CD4-positive, alpha-beta T cell (primary cell): ENCODE results near the gene ISYNA1. TPM values are rescaled to one million over a fixed set of nuclear protein-coding genes. Genes with fewer than 3 reads are reported as not detected.
A peak's percentile ranks its signal among the peaks of the same experiment; 100 is the strongest.

Experiments used
- ATAC-seq: fragments of 200-7000 bp; cut with Tn5 transposase; one replicate; pipeline ENCODE4 v1.10.0; 2022; ENCODE audit warnings: mild to moderate bottlenecking; ENCODE audit not compliant: poor library complexity
- CTCF ChIA-PET: fragments of 350-600 bp; sonication (Branson Sonifier 250); formaldehyde crosslinking; loops from one replicate; lab custom pipeline; 2021; ENCODE audit warnings: antibody characterized with exemption, inconsistent platforms; lab: Charles Lee
- POLR2A ChIA-PET: fragments of 350-600 bp; sonication (Branson Sonifier 250); formaldehyde crosslinking; loops from one replicate; lab custom pipeline; 2021; ENCODE audit warnings: antibody characterized with exemption, inconsistent platforms; lab: Charles Lee
- DNase-seq, 14 experiments: peaks; one replicate each; pipeline ENCODE4 v3.0.0-alpha.2; 2013 to 2020; ENCODE audit warnings: mixed read lengths in 2 of 14
- H3K27ac ChIP-seq, 2 donors: one replicate each; pipeline versions ENCODE4 v1.5.1 to v1.7.0; 2013; ENCODE audit warnings: low read length in 2 of 2, low read depth in 1 of 2, mild to moderate bottlenecking in 1 of 2
- H3K27me3 ChIP-seq, 2 experiments: 1 replicate in 1 of 2; 2 replicates in 1 of 2; pipeline versions ENCODE4 v1.6.1 to v1.7.0; 2013; ENCODE audit warnings: low read length in 2 of 2, control low read depth in 1 of 2, mild to moderate bottlenecking in 1 of 2, moderate library complexity in 1 of 2; ENCODE audit not compliant: insufficient read depth in 2 of 2, control insufficient read depth in 1 of 2
- H3K36me3 ChIP-seq: one replicate; pipeline ENCODE4 v1.6.1; 2013; ENCODE audit warnings: low read length, control low read depth; ENCODE audit not compliant: insufficient read depth
- H3K4me1 ChIP-seq: one replicate; pipeline ENCODE4 v1.6.1; 2013; ENCODE audit warnings: low read length, control low read depth; ENCODE audit not compliant: insufficient read depth
- H3K4me3 ChIP-seq: one replicate; pipeline ENCODE4 v1.5.1; 2013; ENCODE audit warnings: mild to moderate bottlenecking, low read length, moderate library complexity
- H3K9me3 ChIP-seq, 2 experiments: 1 replicate in 1 of 2; 2 replicates in 1 of 2; pipeline versions ENCODE4 v1.6.1 to v1.7.0; 2013; ENCODE audit warnings: low read length in 2 of 2, mild to moderate bottlenecking in 2 of 2, control low read depth in 1 of 2, moderate library complexity in 1 of 2; ENCODE audit not compliant: control insufficient read depth in 1 of 2, insufficient read depth in 1 of 2
- H3K27ac Mint-ChIP-seq: one replicate; pipeline ENCODE4 v1.8.0; 2020; ENCODE audit warnings: mixed read lengths
- H3K27me3 Mint-ChIP-seq: one replicate; pipeline ENCODE4 v1.8.0; 2021; ENCODE audit warnings: mixed read lengths
- H3K36me3 Mint-ChIP-seq: one replicate; pipeline ENCODE4 v1.8.0; 2021; ENCODE audit warnings: low read depth, mixed read lengths
- H3K4me1 Mint-ChIP-seq: one replicate; pipeline ENCODE4 v1.8.0; 2021; ENCODE audit warnings: low read depth, mixed read lengths
- H3K4me3 Mint-ChIP-seq: one replicate; pipeline ENCODE4 v1.8.0; 2020; ENCODE audit warnings: mild to moderate bottlenecking, mixed read lengths
- H3K9me3 Mint-ChIP-seq: one replicate; pipeline ENCODE4 v1.8.0; 2020; ENCODE audit warnings: mixed read lengths
- CTCF ChIP-seq: fragments of 200-600 bp; IDR thresholded peaks from one replicate; pipeline ENCODE4 v1.8.0; 2022; ENCODE audit warnings: antibody characterized with exemption, mild to moderate bottlenecking
- intact Hi-C, 2 experiments: fragments of 100-400 bp; cut with DNase I in 1 of 2; cut with micrococcal nuclease in 1 of 2; formaldehyde crosslinking; loops; one replicate each; pipeline versions ENCODE4 v1.15.1 to v1.9.0; 2023 to 2025; cut with DNase I, micrococcal nuclease
- total RNA-seq, 174 experiments: library from RNA in 2 of 174; stranded (reverse) in 2 of 174; gene quantifications; one replicate each; pipeline ENCODE4 v1.2.3 and lab custom pipeline; 2021 to 2026

ISYNA1 gene
- total RNA-seq, 2 experiments from 2014 or later, result 34.1 to 41.3 TPM

DNA sequence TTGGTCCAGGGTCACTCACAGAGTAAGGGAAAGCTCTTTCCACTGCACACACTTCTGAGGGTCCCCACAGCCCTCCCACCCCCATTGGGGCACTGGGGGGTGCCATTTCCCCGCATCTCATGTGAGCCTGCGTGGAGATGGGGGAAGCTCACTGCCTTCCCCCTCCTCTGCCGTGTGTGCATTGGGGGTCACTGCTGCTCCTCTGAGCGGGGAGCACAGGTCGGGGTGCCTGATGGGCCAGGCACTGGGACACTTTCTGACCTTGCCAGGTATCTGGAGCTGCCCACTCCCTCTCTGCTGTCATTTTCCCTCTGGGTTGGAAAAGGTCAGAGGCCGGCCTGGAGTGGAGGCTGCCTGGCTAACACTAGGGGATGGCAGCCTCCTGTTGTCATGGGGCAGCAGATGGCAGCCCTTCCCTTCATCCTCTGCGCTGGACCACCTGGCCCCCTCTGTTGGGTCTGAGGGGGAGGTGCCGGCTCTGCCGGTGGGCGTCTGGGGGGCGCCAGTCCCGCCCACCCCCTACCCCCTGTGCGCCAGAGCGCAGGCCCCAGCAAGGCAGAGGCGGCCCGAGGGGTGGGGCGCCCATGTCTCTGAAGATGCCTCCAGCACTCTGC is 9.7 kb downstream of the ISYNA1 start:
- Histone ChIP-seq H3K27me3 (no peaks in the 10 kb centered on the region), H3K4me1 (peaks cover 92% of the 10 kb centered on the region), H3K9me3 (no peaks in the 10 kb centered on the region), H3K36me3 (peaks cover 29% of the 10 kb centered on the region), H3K4me3 (peak overlapping the region; percentile 53), H3K27ac (peak overlapping the region; percentile 78 to 92)
- Mint-ChIP-seq H3K27ac (peak overlapping the region; percentile 81), H3K9me3 (no peaks in the 10 kb centered on the region), H3K27me3 (no peaks in the 10 kb centered on the region), H3K36me3 (no peaks in the 10 kb centered on the region), H3K4me1 (peaks cover 40% of the 10 kb centered on the region), H3K4me3 (no peak overlapping the region)
- DNase-seq (peak in 1 of 14 experiments; percentile 52), ATAC-seq (no peak)
- POLR2A ChIA-PET, result interaction anchor here (1.1 to 2.3 kb wide), 6 partner anchors 9 to 276 kb away, joined by 3 to 21 read pairs (median 4); partner anchors contain the start of genes PIK3R2 and SSBP4
- intact Hi-C loops, result no loop called here
- CTCF ChIA-PET, result interaction anchor here (1.2 to 1.9 kb wide), 4 partner anchors 9 to 148 kb away, joined by 3 to 11 read pairs (median 4); partner anchors contain the start of gene SSBP4
- TF ChIP-seq CTCF, result no peak

- no peaks in the 10 kb centered on the region for H3K27me3 ChIP-seq
- POLR2A ChIA-PET, result interaction anchor here (2.3 kb wide), 1 partner anchor 8 kb away, joined by 21 read pairs; the partner anchor contains the start of gene SSBP4
Observed at GRCh38 chr19:18427743-18428113, 10.2 kb downstream of the ISYNA1 start.

DNA sequence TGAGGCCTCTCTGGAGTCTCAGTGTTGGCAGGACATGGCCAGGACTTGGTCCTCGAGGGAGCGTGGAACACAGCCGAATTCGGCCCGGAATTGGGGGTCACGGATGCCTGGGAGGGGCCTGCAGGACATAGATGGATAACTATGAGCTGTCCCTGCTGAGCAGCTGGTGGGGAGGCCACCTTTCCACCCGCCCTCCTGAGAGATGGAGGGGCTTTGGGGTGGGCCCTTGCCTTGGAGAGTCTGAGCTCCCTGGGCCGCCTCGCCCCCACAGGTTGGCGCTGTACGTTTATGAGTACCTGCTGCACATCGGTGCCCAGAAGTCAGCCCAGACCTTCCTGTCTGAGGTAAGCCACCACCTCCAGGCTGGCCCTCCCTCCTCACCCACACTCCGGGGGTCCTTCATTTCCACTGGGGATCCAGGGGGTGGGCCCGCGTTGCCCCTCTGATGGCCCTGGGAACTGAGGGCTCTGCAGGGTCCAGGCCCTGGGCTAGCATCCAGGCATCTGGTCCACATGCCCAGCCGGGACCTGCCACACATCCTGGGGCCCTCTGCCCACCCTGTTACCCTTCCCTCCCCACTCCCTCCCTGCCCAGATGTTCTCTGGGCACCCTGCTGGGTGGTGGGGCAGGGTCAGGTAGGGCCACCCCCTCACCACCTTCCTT is 10.7 kb downstream of the ISYNA1 start:
- TF ChIP-seq CTCF, result no peak
- ChIA-PET CTCF (interaction anchor here (1.9 kb wide), 1 partner anchor 8 kb away, joined by 11 read pairs; the partner anchor contains the start of gene SSBP4), POLR2A (no interaction called here)
- peaks cover 31% of the 10 kb centered on the region for H3K36me3 ChIP-seq
- no peaks in the 10 kb centered on the region for H3K9me3 ChIP-seq
- Mint-ChIP-seq H3K4me3 (peak overlapping the region; percentile 20), H3K36me3 (no peaks in the 10 kb centered on the region), H3K4me1 (peaks cover 45% of the 10 kb centered on the region), H3K27me3 (no peaks in the 10 kb centered on the region), H3K9me3 (no peaks in the 10 kb centered on the region), H3K27ac (no peak overlapping the region)
- ATAC-seq, result no peak
- H3K4me1 ChIP-seq, result peaks cover 93% of the 10 kb centered on the region
- intact Hi-C loops, result no loop called here
- H3K4me3 ChIP-seq, result no peak overlapping the region
- DNase-seq, result no peak
- no peaks in the 10 kb centered on the region for H3K27me3 ChIP-seq
- no peak overlapping the region for H3K27ac ChIP-seq

More at GRCh38 chr19:18427743-18428113, 10.2 kb downstream of the ISYNA1 start:
- Mint-ChIP-seq H3K4me1 (peaks cover 43% of the 10 kb centered on the region), H3K4me3 (peak overlapping the region; percentile 20), H3K36me3 (no peaks in the 10 kb centered on the region), H3K9me3 (no peaks in the 10 kb centered on the region), H3K27ac (peak overlapping the region; percentile 81), H3K27me3 (no peaks in the 10 kb centered on the region)
- ATAC-seq (no peak), DNase-seq (no peak)
- intact Hi-C loops, result no loop called here
- peaks cover 32% of the 10 kb centered on the region for H3K36me3 ChIP-seq
- no peaks in the 10 kb centered on the region for H3K9me3 ChIP-seq
- CTCF ChIA-PET, result interaction anchor here (1.5 to 1.9 kb wide), 2 partner anchors 9 to 148 kb away, joined by 3 to 11 read pairs; partner anchors contain the start of gene SSBP4
- no peak overlapping the region for H3K27ac ChIP-seq
- peaks cover 92% of the 10 kb centered on the region for H3K4me1 ChIP-seq
- TF ChIP-seq CTCF, result no peak
- H3K4me3 ChIP-seq, result no peak overlapping the region
